Medulla oblongata (tissue), 1 donor: ENCODE data around the gene DHCR7.
A peak's percentile ranks its signal among the peaks of the same experiment; 100 is the strongest.
"Not testable (repeated sequence)": the region's sequence is repeated elsewhere in the genome, so short reads cannot be mapped to it uniquely, and the experiment has no call there.

Source experiments
- DNase-seq: peaks from one replicate; pipeline ENCODE4 v3.0.0-alpha.2; 2015; ENCODE audit errors: extremely low spot score

The DHCR7 gene

GRCh38 chr11:71437879-71438278 is 10.3 kb downstream of the DHCR7 start:
- no peak for DNase-seq

DNA sequence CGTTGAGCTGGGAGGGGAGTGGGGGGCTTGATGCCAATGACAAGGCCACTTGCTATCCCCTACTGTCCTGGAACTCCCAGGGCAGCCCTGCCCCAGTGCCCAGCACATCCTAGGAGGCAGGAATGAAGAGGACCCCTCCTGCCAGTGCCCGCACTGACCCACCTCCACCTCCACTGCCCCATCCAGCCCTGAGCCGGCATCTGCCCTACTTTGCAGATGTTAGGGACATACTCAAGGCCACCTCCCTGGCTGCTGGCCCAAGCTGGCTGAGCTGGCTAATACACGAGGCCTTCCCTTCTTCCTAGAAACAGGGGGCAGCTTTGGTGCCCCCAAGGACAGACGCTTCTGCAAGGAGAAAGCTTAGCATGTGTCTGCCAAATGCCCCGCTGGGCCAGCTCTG is 10.8 kb downstream of the DHCR7 start:
- DNase-seq = no peak

GRCh38 chr11:71436861-71437260 is 11.3 kb downstream of the DHCR7 start:
- DNase-seq = no peak

DNA sequence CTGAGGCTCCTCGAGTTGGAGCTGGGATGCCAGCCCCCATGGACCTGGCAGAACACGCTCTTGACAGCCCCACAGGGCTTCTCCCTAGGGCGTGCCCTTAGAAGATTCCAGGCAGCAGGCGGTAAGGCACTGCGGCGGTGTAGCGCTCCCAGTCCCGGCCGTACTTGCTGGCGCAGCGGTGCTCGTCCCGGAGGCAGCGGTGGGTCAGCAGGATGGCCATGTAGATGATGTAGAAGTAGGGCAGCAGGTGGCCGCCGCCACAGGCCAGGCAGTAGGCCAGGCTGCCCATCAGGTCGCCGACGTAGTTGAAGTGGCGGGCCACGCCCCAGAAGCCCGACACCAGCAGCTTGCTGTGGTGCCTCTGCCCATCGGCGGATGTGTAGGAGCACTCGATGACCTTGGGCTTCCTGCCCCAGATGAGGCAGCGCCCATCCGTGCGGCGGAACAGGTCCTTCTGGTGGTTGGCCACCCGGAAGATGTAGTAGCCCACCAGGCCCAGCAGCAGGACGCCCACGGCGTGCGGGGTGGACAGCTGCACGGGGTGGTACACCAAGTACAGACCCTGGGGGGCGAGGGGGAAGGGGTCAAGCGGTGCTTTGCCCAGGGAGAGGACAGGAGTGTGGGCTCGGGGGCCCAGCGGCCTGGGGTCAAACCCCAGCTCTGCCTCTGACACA is 12.8 kb downstream of the DHCR7 start:
- no peak for DNase-seq

DNA sequence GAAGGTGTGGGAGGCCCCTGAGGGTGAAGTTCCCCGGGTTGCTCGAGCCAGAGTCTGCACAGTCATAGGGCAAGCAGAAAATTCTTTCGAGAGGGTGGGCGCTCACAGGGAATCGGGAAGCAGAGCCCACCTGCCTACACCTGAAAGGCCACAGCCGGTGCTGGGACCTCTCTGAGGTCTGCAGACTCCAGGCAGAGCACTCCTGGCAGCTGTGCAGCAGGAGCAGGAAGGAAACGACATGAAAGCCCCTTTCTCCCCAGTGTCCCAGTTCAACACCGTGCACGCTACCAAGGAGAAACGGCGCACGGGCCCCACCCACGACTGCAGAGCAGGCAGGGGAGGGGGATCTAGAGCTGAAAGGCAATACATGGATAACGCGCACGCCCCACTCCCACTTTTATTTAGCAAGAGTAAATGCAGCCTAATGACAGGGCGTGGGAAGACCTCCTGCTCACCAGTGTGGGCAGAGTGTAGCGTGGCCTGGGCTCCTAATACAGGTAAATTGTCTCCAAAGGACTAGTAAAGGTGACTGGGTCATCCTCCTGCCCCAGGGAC is 13.5 kb downstream of the DHCR7 start:
- DNase-seq = no peak

- DNase-seq = no peak
Observed at GRCh38 chr11:71433648-71434450, 14.3 kb downstream of the DHCR7 start.

GRCh38 chr11:71432761-71433647 is 15.2 kb downstream of the DHCR7 start:
- DNase-seq = peak; percentile 78

DNA sequence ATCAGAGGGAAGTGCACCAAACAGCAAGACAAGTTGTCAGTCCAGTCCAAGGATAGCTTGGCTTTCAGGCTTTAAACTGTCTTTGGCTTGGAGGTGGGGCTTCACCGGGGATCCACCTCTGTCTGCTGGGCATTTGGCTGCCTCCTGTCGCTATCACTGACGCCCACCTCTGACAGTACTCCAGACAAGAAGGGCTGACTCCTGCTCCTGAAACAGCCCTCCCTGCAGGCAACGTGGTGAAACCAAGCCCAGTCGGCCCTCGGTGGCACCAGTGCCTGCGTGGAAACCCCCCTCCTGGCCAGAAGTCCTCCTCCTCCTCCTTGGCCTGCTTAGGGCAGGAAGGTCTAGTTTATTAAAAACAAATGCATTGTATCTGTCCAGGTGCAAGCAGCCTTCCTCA is 16.9 kb downstream of the DHCR7 start:
- no peak for DNase-seq

- DNase-seq = no peak
Observed at GRCh38 chr11:71430166-71430565, 18.0 kb downstream of the DHCR7 start.

DNA sequence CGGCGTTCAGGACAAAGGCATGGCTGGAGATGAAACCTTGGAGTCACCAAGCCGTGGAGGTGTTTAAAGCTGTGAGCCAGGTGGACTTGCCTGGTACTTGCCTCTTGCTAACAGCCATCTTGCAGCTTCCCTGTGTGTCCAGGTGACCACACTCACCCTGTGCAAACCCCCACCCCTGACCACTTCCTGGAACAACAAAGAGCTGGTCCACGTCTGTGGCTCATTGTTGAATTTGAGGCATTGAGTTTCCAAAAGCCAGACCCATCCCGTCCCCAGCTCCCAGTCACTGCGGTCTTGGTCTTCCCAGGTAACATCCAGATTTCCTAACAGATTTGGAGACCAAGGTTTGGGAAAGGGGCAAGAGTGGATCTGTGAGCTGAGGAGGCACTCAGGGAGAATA is 18.5 kb downstream of the DHCR7 start:
- no peak for DNase-seq

- DNase-seq = peak; percentile 13
Observed at GRCh38 chr11:71428861-71429435, 19.2 kb downstream of the DHCR7 start.

GRCh38 chr11:71426413-71426812 is 21.8 kb downstream of the DHCR7 start:
- no peak for DNase-seq

- DNase-seq = no peak
Observed at GRCh38 chr11:71425860-71426259, 22.3 kb downstream of the DHCR7 start.

DNA sequence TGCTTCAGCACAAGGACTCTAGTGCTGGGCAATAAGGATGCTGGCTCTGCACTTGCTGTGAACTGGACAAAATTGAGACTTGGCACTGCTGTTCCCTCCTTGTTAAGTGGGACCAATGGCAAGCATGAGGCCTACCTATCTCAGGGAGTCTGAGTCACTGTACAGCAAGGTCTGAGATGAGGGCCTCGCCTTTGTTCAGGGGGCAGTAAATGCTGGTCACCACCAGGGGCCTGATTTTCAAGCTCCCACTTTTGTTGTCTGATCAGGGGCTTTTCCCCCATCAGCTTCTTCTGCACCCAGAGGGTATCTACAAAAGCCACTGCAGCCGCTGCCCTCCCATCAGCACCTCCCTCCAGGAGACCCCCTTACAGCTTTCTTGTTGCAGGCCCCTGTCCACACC is 22.8 kb downstream of the DHCR7 start:
- no peak for DNase-seq

- DNase-seq = no peak
Observed at GRCh38 chr11:71423181-71423790, 24.9 kb downstream of the DHCR7 start.

DNA sequence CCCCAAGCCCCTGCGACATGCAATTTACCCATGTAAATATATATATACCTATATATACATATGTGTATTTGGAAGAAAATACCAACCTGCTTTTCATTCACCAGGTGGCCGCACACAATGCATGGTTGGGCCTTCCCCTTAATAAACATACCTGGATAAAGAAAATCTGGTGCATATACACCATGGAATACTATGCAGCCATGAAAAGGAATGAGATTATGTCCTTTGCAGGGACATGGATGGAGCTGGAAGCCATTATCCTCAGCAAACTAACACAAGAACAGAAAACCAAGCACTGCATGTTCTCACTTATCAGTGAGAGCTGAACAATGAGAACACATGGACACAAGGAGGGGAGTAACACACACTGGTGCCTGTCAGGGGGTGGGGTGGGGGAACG is 25.9 kb downstream of the DHCR7 start:
- not testable (repeated sequence) for DNase-seq

- no peak for DNase-seq
Observed at GRCh38 chr11:71421392-71421950, 26.7 kb downstream of the DHCR7 start.

DNA sequence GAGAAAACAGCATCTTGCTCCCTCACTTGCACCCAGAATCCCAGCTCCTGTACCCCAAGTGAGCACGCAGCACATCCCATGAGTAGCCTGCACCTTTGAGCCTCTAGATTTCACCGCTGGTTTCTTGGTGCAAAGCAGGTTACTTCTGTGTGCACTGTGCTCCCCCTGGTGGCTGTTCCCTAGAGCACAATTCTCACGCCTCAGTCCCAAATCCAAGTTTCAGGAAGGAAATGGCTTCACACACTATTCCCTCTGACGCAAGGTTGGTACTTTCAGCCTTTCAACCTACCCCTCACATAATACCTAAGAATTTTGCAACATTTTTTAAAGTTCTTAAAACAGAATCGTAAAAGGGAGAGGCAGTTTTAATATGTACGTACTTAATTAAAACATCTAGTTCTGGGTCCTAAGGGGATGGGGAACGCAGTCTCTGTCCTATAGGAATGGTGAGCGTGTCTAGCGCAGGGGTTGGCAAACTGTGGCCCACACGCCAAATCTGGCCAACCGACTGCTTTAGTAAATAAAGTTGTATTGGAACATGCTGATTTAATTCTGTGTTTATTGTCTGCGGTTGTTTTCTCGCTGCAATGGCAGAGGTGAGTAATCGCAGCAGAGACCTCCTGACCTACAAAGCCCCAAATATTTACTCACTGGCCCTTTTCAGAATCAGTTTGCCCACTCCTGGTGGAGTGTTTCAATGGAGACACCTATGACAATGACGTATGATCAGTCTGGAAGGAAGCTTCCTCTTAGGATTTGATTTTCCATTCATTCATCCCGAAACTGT is 27.5 kb downstream of the DHCR7 start:
- DNase-seq = peak; percentile 27

DNA sequence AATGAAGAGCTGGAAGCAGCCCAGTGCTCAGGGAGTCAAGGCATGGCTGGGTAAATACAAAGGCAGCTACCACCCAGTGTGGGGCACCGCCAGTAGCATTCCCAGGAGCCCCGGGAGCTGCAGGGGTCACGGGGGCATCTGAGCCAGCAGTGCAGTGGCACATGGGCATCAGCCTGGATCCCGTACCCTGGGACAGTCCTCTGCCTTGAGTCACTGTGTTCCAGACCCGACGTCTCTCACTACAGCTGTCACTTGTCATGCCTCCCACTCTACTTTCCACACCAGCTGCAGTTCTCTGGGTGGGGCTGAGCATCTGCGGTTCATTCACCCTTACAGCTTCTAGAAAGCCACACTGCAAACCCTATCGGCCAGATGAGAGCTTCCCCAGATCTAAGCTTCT is 29.6 kb downstream of the DHCR7 start:
- no peak for DNase-seq

- DNase-seq = no peak
Observed at GRCh38 chr11:71414645-71415044, 33.5 kb downstream of the DHCR7 start.
